Kidney tubule cell (primary cell): ENCODE measurements around the gene ANKRD28.
A peak's percentile ranks its signal among the peaks of the same experiment; 100 is the strongest.

Experiments used
- DNase-seq: peaks from one replicate; pipeline ENCODE4 v3.0.0-alpha.2; 2018; ENCODE audit warnings: low spot score

Gene ANKRD28

DNA sequence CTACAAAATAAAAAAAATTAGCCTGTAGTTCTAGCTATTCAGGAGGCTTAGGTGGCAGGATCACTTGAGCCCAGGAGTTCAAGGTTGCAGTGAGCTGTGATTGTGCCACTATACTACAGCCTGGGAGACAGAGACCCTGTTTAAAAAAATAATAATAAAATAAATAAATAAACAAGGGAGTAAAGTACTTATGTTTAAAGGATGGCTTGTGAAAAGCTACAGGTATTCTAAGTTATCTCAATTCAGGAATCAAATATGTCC is 74.2 kb downstream of the ANKRD28 start:
- no peak for DNase-seq

DNA sequence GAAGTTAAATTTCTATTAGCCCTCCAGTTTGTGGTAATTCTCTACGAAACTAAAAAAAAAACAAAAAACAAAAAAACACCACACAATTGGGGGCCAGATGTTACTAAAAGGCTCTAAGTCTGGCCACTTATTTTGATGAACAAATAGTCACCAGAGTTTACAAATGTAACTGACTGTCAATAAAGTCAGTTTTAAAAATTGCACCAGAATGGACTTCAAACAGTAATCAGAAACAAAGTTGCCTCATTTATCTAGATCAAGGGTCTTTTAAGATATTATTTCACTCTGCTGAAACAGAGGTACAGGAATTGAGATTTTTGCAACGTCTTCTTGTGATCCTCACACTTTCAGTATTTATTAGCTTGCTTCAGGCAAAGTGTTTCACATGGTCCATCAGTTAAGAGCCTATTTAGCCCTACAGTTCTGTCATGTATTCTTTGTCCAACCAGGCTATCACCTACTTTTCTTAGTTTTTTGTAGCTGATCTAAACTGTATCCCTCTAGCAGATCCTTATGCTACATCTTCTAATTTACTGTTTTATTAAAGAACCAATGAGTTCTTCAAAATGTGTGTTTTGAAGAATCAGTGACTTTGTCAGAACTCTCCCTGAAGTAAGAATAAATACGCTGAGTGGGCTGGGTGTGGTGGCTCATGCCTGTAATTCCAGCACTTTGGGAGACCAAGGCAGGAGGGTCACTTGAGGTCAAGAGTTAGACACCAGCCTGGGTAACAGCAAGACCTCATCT is 74.7 kb downstream of the ANKRD28 start:
- no peak for DNase-seq

DNA sequence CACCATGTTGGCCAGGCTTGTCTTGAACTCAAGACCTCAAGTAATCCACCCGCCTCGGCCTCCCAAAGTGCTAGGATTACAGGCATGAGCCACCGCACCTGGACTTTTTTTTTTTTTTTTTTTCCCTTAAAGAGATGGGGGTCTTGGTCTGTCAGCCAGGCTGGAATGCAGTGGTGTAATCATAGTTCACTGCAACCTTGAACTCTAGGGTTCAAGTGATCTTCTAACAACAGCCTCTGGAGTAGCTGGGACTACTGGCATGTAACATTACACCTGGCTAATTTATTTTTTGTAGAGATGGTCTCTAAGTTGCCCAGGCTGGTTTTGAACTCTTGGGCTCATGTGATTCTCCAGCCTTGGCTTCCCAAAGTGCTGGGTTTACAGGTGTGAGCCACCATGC is 81.6 kb downstream of the ANKRD28 start:
- no peak for DNase-seq

GRCh38 chr3:15714448-15714847 is 83.3 kb downstream of the ANKRD28 start:
- DNase-seq = no peak

DNA sequence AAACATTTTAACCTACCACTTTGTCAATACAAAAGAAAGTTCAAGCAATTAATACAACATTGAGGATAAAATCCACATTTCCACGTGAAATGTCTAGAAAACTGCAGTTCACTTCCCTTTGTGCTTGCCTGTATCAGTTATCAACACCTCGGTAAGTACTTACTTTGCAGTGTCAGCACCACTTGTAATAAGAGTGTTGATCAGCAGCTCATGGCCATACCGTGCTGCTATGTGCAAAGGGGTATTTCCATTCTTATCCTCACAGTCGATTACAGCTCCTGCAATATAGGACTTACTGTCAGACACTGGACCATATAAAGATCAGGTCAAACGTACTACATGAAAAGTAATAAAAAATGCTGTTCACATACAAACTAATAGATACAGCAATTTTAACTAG is 84.4 kb downstream of the ANKRD28 start:
- no peak for DNase-seq

GRCh38 chr3:15711281-15711680 is 86.5 kb downstream of the ANKRD28 start:
- no peak for DNase-seq

DNA sequence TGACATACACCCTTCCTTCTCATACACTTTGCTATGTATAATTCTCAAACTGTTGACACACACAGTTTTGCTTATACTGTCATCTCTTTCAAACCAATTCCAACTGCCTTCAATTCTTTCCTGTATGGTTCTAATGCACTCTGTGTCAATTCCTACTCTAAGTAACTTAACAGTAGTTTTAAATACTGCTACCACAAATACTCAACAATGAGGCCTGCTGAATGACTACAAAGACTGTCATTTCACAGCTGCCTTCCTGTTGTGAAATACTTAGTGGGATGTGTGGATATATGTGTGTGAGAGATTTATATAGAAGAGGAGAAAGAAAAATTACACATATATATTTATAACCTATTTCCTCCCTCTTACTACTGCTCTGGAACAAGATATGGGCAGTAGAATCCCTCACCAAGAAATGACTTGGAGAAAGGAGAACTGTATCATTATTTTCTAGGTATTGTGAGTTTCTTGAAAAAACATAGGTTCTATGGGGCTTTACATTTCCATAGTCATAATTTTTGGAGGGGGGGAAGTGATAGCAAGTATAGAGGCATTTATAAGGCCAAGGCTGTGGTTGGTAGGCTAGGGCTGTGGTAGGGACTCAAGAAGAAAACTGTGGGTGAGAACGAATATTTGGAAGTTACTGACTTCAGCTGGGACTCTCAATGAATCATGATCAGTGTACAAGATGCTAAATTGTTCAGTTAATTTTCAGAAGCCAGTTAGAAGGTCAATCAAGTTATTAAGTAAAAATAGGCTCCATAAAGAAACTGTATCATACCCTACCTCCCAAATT is 88.7 kb downstream of the ANKRD28 start:
- no peak for DNase-seq

- DNase-seq = no peak
Measured at GRCh38 chr3:15707779-15708178, 90.0 kb downstream of the ANKRD28 start.

- DNase-seq = no peak
Measured at GRCh38 chr3:15703346-15703745, 94.4 kb downstream of the ANKRD28 start.

GRCh38 chr3:15694628-15695027 is 103.2 kb downstream of the ANKRD28 start:
- DNase-seq = no peak

DNA sequence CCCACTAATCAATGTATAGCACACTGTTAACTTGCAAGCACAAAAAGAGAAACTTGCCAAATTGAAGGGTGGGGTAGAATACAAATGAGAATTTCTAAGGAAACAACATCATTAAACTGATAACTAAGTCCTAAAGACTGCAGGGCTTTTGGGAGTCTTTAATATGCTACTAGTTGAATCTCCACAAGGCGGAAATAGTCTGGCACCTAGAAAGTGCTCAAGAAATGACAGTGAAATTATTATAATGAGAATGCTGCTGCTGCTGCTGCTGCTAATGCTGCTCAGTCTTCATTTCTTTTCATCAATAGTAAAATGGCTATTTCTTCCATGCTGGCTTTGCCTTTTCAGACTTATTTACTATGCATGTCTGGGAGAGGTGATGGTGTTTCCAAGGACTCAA is 104.4 kb downstream of the ANKRD28 start:
- no peak for DNase-seq

DNA sequence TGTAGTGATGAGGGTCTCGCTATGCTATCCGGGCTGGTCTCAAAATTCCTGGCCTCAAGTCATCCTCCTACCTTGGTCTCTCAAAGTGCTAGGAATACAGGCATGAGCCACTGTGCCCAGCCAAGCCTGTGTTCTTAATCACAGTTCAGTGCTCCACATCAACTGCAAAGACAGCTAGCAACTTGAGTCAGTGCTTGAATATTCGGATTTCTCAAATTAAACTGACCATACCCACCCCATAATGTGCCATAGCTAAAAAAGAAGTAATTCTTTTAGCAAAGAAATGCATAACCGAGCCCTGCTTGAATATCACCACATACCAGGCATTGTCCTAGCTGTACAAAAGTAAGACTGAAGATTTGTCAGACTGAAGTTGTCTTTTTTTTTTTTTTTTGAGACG is 107.0 kb downstream of the ANKRD28 start:
- no peak for DNase-seq

DNA sequence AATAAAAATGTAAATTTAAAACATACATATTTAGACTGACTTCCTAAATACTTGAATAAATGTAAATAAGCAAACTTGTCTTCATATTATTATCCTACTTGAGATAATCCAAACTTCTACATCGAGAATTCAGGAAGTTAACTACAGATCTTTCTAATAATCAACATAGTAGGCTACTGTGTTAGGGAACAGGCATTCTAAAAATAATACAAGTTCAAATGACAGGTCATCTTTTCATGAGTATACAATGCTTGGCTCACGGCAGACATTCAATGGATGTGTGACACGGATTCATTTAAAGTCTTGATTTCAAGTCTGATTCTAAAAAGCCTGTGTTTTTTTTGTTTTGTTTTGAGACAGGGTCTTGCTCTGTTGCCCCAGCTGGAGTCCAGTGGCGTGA is 107.5 kb downstream of the ANKRD28 start:
- no peak for DNase-seq

GRCh38 chr3:15685927-15686326 is 111.9 kb downstream of the ANKRD28 start:
- DNase-seq = no peak

GRCh38 chr3:15683253-15683652 is 114.5 kb downstream of the ANKRD28 start:
- no peak for DNase-seq

DNA sequence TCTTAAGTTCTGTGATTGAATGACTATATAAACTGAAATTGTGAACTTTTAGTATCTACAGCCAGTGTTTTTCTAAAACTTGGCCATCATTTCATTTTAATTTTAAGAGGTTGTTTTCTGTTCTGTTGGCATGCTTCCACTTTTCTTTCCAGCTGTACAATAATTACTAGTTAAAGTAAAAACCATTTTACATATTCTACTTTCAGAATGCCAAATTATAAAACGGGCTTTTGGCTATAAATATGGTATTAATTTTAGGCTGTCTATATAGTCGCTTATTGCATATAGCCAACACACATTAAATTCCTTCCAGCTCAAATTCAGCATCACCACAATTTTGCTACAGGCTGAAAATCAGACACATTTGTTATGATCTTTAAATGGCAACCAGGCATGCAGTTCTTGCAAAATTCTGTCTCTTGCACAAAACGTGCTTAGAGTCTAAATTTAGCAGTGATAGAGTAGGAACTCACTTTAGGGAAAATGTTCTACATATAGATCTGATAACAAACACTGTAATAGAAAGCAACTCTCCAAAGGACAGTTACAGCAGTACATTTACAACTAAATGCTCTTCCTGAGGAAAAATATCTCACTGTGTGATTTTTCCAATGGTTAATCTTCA is 115.1 kb downstream of the ANKRD28 start:
- no peak for DNase-seq

DNA sequence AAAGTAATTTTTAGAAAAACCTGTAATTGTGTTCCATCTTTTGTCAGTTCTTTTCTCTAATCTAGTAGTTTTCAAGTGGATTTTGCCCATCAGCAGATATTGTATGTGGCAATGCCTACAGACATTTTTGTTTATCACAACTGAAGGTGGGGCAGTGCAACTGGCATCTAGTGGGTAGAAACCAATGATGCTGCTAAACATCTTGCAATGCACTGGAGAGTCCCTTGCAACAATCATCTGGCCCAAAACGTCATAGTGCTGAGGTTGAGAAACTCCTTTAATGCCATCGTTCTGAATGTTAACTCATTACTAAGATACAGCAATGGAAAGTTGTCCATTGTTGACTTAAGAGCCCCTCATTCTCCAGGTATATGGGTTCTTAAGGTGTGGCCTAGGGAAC is 116.1 kb downstream of the ANKRD28 start:
- DNase-seq = no peak

DNA sequence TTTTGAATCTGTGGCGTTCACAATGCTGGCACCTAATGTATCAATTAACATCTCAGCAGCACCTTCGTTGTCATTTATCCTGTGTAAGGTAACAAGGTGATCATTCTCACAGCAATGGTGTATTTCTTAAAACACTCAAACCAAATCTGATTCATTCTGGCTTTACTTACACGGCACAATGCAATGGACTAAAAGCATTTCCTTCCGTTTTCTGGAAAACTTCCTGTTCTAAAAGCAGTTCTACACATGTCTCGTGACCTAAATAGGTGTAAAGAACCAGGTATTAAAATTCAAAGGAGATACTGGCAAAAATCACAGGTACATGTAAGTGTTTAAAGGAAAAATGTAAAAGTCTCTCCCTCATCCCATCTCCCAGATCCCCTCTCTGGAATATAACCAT is 118.5 kb downstream of the ANKRD28 start:
- no peak for DNase-seq

GRCh38 chr3:15676259-15676658 is 121.5 kb downstream of the ANKRD28 start:
- no peak for DNase-seq

GRCh38 chr3:15673536-15673935 is 124.2 kb downstream of the ANKRD28 start:
- DNase-seq = no peak

DNA sequence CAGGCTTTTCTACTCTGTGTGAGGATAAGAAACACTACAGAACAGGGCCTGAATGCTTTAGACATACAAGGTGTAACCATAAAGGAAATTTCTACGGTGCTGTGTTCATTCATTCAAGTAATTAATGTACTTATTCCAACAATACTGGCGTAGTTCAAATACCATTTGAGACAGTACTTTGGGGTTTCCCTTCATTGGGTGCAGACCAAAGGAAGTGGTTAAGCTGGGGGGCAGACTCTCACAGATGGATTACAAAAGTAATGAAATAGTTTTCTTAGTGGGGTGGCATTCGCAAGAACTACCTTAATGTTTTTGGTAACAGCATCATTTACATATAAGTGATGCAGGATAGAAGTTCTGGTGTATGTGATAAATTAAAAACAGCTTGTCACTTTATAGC is 130.3 kb downstream of the ANKRD28 start:
- DNase-seq = no peak

DNA sequence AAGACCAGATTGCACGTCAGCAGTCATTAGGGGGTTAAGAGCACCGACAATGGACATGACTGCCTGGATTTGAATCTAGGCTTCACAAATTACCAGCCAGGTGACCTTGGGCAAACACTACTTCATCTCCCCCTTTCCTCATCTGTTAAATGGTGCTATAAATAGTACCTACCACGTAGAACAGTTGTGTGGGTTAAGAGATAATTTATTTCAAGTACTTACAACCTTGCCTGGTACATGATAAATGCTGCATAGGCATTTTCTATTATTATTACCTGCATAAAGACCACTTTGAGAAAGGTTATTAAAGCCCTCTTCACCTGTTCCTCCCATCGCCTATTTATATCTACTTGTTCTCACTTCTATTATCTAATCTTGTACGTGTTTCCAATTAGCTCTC is 131.5 kb downstream of the ANKRD28 start:
- DNase-seq = no peak

DNA sequence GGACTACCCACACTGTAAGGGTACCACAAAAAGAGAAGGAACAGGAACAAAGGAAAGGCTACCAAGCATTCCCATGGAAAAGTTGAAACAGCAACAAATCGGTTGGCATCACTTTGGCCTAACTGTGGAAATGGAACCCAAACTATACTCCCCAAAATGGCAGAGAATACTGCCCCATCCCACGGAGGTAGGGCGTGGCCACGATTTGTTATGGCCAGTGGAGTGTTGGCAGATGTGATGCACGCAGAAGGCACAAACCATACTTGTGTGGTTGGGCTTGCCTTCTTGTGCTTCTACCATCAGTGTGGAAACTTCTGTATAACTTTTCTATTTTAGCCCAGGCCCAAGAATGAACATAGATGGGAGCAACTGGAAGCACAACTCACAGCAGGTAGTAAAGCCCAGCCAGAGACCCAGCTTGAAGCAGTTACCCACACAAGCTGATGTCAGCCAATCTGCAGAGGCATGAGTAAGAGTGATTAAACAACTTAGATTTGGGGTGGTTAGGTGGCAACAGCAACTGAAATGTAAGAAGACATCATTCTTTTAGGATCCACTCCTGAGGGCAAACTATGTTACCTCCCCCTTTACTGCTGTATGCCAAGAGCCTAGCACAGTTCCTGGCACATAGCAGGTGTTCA is 132.1 kb downstream of the ANKRD28 start:
- peak; percentile 11 for DNase-seq
